ENCODE measurements around the gene CXCL12. TPM values are rescaled to one million over a fixed set of nuclear protein-coding genes. Genes with fewer than 3 reads are reported as not detected.

Gene CXCL12
- total RNA-seq, 1 experiment from 2014 or later, result 0.47 TPM

GRCh38 chr10:44369854-44370253, 15.0 kb downstream of the CXCL12 start:
- ChIA-PET RAD21 (ENCODE audit: low non-redundant PET in 1 of 2, low total read pairs in 2 of 2, uncharacterized antibody in 2 of 2, unreplicated experiment in 2 of 2) (no interaction called here), POLR2A (no interaction called here), CTCF (interaction anchor here (1.6 kb wide), 1 partner anchor 17 kb away, joined by 4 read pairs; no protein-coding TSS in a partner anchor)
- no TSS peak for BruUV-seq (replicated peaks)
- H3K4me1 ChIP-seq (ENCODE audit: control insufficient read depth in 1 of 2, insufficient read depth in 2 of 2, low read length in 2 of 2), result no peaks in the 10 kb centered on the region
- no peak overlapping the region for H3K9ac ChIP-seq (ENCODE audit: low read length)
- H3K9me3 ChIP-seq (ENCODE audit: control insufficient read depth in 1 of 2, insufficient read depth in 1 of 2, low read depth in 1 of 2, low read length in 2 of 2), result no peaks in the 10 kb centered on the region
- intact Hi-C loops (cut with micrococcal nuclease), result no loop called here
- H3K4me2 ChIP-seq (ENCODE audit: low read length), result no peak overlapping the region
- no peak for TF ChIP-seq REST (IDR thresholded peaks at IDR 0.05; ENCODE audit: low read depth)
- TF ChIP-seq POLR2AphosphoS5 (IDR thresholded peaks at IDR 0.05; ENCODE audit: low read depth, low read length), result no peak
- TF ChIP-seq ZBTB33 (IDR thresholded peaks at IDR 0.05; ENCODE audit: extremely low read depth, insufficient replicate concordance, low read length), result no peak
- no peak for TF ChIP-seq CBX3 (IDR thresholded peaks at IDR 0.05; ENCODE audit: low read depth)
- TF ChIP-seq EGR1 (IDR thresholded peaks at IDR 0.05; ENCODE audit: low read depth), result no peak
- no peak for TF ChIP-seq ELF1 (IDR thresholded peaks at IDR 0.05; ENCODE audit: borderline replicate concordance, low read depth)
- no peak for TF ChIP-seq FOSL1 (IDR thresholded peaks at IDR 0.05; ENCODE audit: low read depth)
- TF ChIP-seq YY1 (IDR thresholded peaks at IDR 0.05; ENCODE audit: extremely low read depth, insufficient replicate concordance, low read depth, low read length), result no peak
- no peak for TF ChIP-seq JUND (IDR thresholded peaks at IDR 0.05)
- no peak for TF ChIP-seq ZNF274 (IDR thresholded peaks at IDR 0.05; ENCODE audit: low read depth, low read length)
- TF ChIP-seq SP1 (IDR thresholded peaks at IDR 0.05; ENCODE audit: low read depth), result no peak
- no peak for TF ChIP-seq EZH2 (IDR thresholded peaks at IDR 0.05)
- no peaks in the 10 kb centered on the region for H3K36me3 ChIP-seq (ENCODE audit: control insufficient read depth in 1 of 2, insufficient read depth in 2 of 2, low read length in 2 of 2)
- H3K27me3 ChIP-seq (ENCODE audit: insufficient read depth, low read length), result peaks cover 27% of the 10 kb centered on the region
- H3K79me2 ChIP-seq (ENCODE audit: insufficient read depth, low read length), result no peaks in the 10 kb centered on the region
- no peak overlapping the region for H3K4me3 ChIP-seq (replicated peaks in 1 of 2; ENCODE audit: low read depth in 1 of 2, low read length in 2 of 2)
- no peak overlapping the region for H3K27ac ChIP-seq (ENCODE audit: low read depth, low read length)
- H2AFZ ChIP-seq (ENCODE audit: low read depth, low read length, poor library complexity, severe bottlenecking), result no peak overlapping the region
- no peak for ATAC-seq
- no peaks in the 10 kb centered on the region for H4K20me1 ChIP-seq (ENCODE audit: insufficient read depth)
- H3K9me2 ChIP-seq (ENCODE audit: insufficient read depth), result no peaks in the 10 kb centered on the region
- no peak for DNase-seq (ENCODE audit: low read depth, low spot score)
